Measurements from ENCODE around the gene ANKRD9. TPM values are rescaled to one million over a fixed set of nuclear protein-coding genes. Genes with fewer than 3 reads are reported as not detected.

Gene ANKRD9
- total RNA-seq, 1 donor from 2014 or later, result 11.1 TPM

- no peak for DNase-seq (ENCODE audit: low spot score)
Observed at GRCh38 chr14:102479107-102479506, 30.5 kb downstream of the ANKRD9 start.

DNA sequence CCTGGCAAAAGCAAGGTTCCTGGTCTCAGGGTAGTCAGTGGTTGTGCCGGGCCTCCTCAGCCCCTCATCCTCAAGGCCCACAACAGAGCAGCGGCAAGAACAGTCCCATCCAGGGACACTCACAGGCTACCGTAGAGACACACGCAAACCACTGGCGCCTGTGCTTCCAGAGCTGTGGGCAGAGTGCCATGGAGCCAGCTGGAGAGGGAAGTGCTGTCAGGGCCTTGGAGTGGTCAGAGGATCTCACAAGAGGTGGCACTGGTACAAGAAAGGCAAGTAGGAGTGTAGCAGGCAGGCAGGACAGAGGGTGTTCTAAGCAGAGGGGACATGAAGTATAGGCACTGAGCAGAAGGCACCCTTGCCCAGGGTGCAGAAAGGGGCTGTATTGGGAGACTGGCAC lies 34.6 kb downstream of the ANKRD9 start:
- no peak for DNase-seq (ENCODE audit: low spot score)

- DNase-seq (ENCODE audit: low spot score), result no peak
Observed at GRCh38 chr14:102473559-102473958, 36.0 kb downstream of the ANKRD9 start.

DNA sequence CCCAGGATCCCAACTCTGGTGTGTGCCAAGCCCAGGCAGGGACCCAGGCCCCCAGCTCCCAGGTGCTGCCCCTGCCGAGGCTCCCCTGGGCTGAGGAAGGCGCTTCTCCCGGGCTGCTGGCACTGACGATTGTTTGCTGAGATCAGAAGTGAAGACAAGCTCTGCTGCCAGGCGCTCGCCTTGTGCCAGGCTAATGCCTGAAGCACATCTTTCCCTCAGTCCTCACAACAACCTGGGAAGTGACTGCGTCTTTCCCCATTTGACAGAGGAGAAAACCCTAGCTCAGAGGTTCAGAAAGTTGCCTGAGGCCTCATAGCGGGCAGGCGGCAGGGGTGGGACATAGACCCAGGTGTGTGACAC lies 36.8 kb downstream of the ANKRD9 start:
- no peak for DNase-seq (ENCODE audit: low spot score)

DNA sequence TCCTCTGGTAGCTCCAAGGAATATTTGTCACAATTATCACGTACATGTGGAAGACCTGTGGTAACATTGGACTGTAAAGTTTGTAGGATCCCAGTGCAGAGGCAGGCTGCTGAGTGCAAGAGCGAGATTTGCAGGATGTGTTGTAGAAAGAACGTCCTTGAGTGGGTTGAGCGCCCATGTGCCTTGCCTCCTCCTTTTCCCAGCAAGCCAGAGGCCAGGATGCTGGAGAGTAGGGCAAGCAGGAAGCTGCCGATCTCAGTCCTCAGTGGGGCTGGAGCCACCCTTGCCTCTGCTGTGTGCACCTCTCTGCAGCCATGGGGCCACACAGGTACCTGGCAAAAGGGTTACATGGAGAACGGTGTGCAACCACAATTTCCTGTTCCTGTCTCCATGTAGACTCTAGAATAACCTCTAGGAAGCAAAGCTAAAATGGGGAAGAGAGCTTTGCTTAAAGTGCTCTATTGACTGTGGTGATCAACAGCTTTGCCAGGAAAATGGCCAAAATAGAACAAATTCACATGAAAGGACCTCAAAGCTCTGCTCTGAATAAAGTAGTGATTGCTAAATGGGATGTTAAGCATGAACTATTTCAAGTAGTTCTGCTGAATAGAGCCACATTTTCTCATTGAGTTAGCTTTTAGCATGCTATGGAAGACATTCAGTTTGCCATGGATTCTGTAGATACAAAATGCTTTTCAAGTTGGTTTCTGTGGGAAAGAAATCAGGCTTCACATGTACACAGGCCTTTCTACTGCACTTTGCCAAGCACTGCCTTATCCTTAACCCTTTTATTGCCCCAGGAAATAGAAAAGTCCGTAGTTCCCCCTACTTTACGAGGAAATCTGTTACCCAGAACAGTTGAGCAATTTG lies 37.4 kb downstream of the ANKRD9 start:
- no peak for DNase-seq (ENCODE audit: low spot score)

GRCh38 chr14:102469261-102469660 lies 40.3 kb downstream of the ANKRD9 start:
- DNase-seq (ENCODE audit: low spot score), result peak; percentile 3

- DNase-seq (ENCODE audit: low spot score), result no peak
Observed at GRCh38 chr14:102464846-102465341, 44.7 kb downstream of the ANKRD9 start.

- DNase-seq (ENCODE audit: low spot score), result no peak
Observed at GRCh38 chr14:102464006-102464405, 45.6 kb downstream of the ANKRD9 start.

DNA sequence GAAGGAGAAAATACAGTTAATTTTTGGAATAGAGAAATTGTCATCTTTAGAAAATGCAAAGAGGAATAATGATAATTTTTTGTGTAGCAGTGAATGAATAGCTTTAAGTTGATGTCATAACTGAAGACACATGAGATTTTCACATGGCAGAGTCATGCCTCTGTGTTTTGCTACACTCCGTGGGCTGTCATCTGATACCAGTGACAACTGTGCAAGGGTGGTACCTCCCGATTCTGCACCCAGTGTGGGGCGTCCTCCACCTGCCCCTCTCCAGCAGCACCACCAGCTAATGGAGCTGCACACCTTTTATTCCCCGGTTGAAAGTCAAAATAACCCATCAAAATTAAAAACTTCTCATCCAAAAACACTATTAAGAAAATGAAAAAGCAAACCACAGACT lies 47.2 kb downstream of the ANKRD9 start:
- no peak for DNase-seq (ENCODE audit: low spot score)

DNA sequence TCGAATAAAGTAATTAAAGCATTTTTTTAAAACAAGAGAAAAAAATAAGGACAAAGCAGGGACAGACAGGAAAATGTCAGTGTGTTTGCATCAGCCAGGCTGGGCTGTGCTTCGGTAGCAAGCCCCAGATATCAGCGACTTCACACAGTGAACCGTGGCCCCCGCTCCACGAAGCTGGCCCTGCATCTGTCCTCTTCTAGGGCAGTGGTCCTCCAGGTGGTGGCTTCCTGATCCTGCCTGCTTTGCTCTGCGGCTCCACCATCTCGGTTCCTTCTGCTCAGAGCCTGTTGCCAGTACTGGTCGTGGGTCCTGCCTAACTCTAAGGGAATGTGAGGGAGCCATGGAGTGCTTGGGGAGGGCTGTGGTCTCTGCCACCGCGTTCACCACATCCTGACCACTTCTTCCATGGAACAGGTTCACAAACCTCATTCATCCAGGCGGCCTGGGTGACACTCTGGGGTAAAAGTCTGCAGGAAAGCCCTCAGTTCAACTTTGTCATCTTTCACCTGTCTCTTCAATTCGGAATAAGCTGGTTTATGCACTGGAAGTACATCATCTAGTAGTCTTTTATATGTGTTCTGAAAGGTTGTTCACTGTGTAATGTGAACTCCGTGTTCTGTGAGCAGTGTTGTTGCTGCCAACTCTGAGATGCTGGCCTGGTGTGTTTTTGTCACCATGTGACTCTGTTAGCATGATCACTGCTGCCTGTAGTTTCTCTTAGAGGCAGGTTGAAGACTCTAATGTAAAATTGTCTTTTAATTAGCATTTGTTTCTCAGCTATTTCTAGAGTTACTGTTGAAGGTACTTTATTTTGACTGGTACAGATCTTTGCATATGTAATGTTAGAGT lies 47.9 kb downstream of the ANKRD9 start:
- DNase-seq (ENCODE audit: low spot score), result no peak

- no peak for DNase-seq (ENCODE audit: low spot score)
Observed at GRCh38 chr14:102457509-102457908, 52.1 kb downstream of the ANKRD9 start.

DNA sequence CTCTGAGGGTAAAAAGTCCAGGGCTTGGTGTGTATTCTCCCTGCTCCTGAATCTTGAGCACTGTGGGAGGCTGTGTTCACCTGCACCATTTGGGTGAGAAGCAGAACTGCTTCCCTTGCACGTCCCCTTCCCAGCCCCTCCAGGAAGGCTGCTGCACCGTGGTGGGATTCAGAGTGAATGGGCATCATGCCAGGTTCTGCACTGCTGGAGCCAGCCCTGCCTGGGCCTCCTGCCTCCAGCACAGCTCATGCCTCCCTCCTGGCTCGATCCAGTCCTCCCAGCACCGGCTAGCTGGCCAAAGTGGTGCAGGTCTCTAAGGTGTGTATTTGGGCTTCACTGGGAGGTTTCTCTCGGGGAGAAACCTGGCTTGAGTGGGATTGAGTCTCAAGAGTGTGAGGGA lies 54.9 kb downstream of the ANKRD9 start:
- DNase-seq (ENCODE audit: low spot score), result no peak

DNA sequence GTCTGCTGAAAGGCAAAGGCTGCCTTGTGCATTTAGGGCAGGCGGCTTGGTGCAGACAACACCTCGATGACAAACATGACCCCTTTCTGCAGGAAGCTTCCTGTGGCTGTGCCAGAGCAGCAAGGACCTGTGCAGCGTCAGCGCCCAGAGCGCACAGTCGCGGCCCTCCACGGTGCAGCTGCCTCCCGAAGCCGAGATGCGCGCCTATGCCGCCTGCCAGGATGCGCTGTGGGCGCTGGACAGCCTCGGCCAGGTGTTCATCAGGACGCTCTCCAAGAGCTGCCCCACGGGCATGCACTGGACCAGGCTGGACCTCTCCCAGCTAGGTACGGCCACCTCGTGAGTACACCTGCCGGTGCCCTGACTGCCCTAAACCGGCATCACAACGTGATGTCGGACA lies 57.3 kb downstream of the ANKRD9 start:
- no peak for DNase-seq (ENCODE audit: low spot score)

Other genes starting within 250 kb of the ANKRD9 start
- gene MOK, start 204.6 kb downstream of the ANKRD9 start, total RNA-seq (ENCODE audit: insufficient read depth, low replicate concordance), result 13.0 TPM
- 13.0 TPM for gene ZNF839, start 190.0 kb downstream of the ANKRD9 start, total RNA-seq (ENCODE audit: insufficient read depth, low replicate concordance)
- gene CINP, start 146.9 kb downstream of the ANKRD9 start, total RNA-seq (ENCODE audit: insufficient read depth, low replicate concordance), result 19.0 TPM
- gene TECPR2, start 146.8 kb downstream of the ANKRD9 start, total RNA-seq (ENCODE audit: insufficient read depth, low replicate concordance), result 7.2 TPM
- 10.4 TPM for gene RCOR1, start 82.9 kb upstream of the ANKRD9 start, total RNA-seq (ENCODE audit: insufficient read depth, low replicate concordance)

All from umbilical cord (tissue), 2 donors.